Measurements from ENCODE around the gene ALG14.
"Not testable (repeated sequence)": the region's sequence is repeated elsewhere in the genome, so short reads cannot be mapped to it uniquely, and the experiment has no call there.

Gene ALG14

GRCh38 chr1:95093296-95093695, 20.5 kb upstream of the ALG14 start:
- Histone ChIP-seq H3K9ac (ENCODE audit: low read depth, low read length) (no peak overlapping the region), H2AFZ (ENCODE audit: low read depth, low read length) (no peak overlapping the region), H3K36me3 (ENCODE audit: insufficient read depth, low read length) (no peaks in the 10 kb centered on the region), H3K9me3 (ENCODE audit: insufficient read depth, low read length, severe bottlenecking) (no peaks in the 10 kb centered on the region), H3K4me3 (ENCODE audit: low read depth in 1 of 2, low read length in 2 of 2) (no peak overlapping the region), H3K79me2 (ENCODE audit: insufficient read depth, low read length) (no peaks in the 10 kb centered on the region), H3K27ac (ENCODE audit: low read length) (no peak overlapping the region), H3K4me2 (ENCODE audit: insufficient read depth, low read length) (no peak overlapping the region), H4K20me1 (ENCODE audit: insufficient read depth, low read length) (no peaks in the 10 kb centered on the region), H3K27me3 (ENCODE audit: insufficient read depth, low read length, poor library complexity) (no peaks in the 10 kb centered on the region), H3K4me1 (ENCODE audit: insufficient read depth, low read length) (no peaks in the 10 kb centered on the region)
- TF ChIP-seq EZH2 (IDR thresholded peaks at IDR 0.05; ENCODE audit: borderline replicate concordance, low read depth, low read length, severe bottlenecking) (no peak), CTCF (IDR thresholded peaks at IDR 0.05; ENCODE audit: borderline replicate concordance, extremely low read depth, low read length, poor library complexity, severe bottlenecking) (no peak)
- ATAC-seq (ENCODE audit: insufficient read depth, low read depth) (no peak), DNase-seq (no peak)

DNA sequence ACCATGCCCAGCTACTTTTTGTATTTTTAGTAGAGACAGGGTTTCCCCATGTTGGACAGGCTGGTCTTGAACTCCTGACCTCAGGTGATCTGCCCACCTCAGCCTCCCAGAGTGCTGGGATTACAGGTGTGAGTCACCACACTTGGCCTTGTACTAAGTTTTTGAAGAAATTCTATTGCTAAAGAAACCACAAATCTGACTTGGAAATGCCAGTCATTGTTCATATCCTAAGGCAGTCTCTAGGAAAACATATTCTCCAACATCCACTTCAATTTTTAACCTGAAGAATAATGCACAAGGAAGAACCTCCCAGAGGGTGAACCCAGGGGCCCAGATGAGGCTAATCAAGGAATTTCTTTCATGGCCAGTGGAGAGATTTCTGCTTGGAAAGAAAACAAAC, 20.1 kb upstream of the ALG14 start:
- not testable (repeated sequence) for H3K4me1 ChIP-seq (ENCODE audit: insufficient read depth, low read length); H3K9me3 ChIP-seq (ENCODE audit: insufficient read depth, low read length, severe bottlenecking); H3K27me3 ChIP-seq (ENCODE audit: insufficient read depth, low read length, poor library complexity); DNase-seq; H3K9ac ChIP-seq (ENCODE audit: low read depth, low read length); H3K79me2 ChIP-seq (ENCODE audit: insufficient read depth, low read length); H2AFZ ChIP-seq (ENCODE audit: low read depth, low read length); H3K4me2 ChIP-seq (ENCODE audit: insufficient read depth, low read length); H3K27ac ChIP-seq (ENCODE audit: low read length); ATAC-seq (ENCODE audit: insufficient read depth, low read depth); H3K4me3 ChIP-seq (ENCODE audit: low read depth in 1 of 2, low read length in 2 of 2); H4K20me1 ChIP-seq (ENCODE audit: insufficient read depth, low read length); H3K36me3 ChIP-seq (ENCODE audit: insufficient read depth, low read length)

DNA sequence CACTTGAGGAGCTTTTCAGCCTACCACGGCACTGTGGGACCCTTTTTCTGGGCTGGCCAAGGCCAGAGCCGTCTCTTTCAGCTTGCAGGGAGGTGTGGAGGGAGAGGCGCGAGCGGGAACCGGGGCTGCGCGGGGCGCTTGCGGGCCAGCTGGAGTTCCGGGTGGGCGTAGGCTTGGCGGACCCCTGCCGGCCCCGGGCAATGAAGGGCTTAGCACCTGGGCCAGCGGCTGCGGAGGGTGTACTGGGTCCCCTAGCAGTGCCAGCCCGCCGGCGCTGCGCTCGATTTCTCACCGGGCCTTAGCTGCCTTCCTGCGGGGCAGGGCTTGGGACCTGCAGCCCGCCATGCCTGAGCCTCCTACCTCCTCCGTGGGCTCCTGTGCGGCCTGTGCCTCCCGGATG, 18.5 kb upstream of the ALG14 start:
- H3K36me3 ChIP-seq (ENCODE audit: insufficient read depth, low read length); H2AFZ ChIP-seq (ENCODE audit: low read depth, low read length); H3K27me3 ChIP-seq (ENCODE audit: insufficient read depth, low read length, poor library complexity); H3K9me3 ChIP-seq (ENCODE audit: insufficient read depth, low read length, severe bottlenecking); H4K20me1 ChIP-seq (ENCODE audit: insufficient read depth, low read length); ATAC-seq (ENCODE audit: insufficient read depth, low read depth); H3K4me3 ChIP-seq (ENCODE audit: low read depth in 1 of 2, low read length in 2 of 2); H3K4me1 ChIP-seq (ENCODE audit: insufficient read depth, low read length); H3K27ac ChIP-seq (ENCODE audit: low read length); H3K4me2 ChIP-seq (ENCODE audit: insufficient read depth, low read length); DNase-seq; H3K79me2 ChIP-seq (ENCODE audit: insufficient read depth, low read length); H3K9ac ChIP-seq (ENCODE audit: low read depth, low read length): not testable (repeated sequence)

- Histone ChIP-seq H4K20me1 (ENCODE audit: insufficient read depth, low read length) (no peaks in the 10 kb centered on the region), H3K36me3 (ENCODE audit: insufficient read depth, low read length) (no peaks in the 10 kb centered on the region), H2AFZ (ENCODE audit: low read depth, low read length) (no peak overlapping the region), H3K9ac (ENCODE audit: low read depth, low read length) (no peak overlapping the region), H3K4me1 (ENCODE audit: insufficient read depth, low read length) (no peaks in the 10 kb centered on the region), H3K4me2 (ENCODE audit: insufficient read depth, low read length) (no peak overlapping the region), H3K79me2 (ENCODE audit: insufficient read depth, low read length) (no peaks in the 10 kb centered on the region), H3K27me3 (ENCODE audit: insufficient read depth, low read length, poor library complexity) (no peaks in the 10 kb centered on the region), H3K27ac (ENCODE audit: low read length) (no peak overlapping the region), H3K4me3 (ENCODE audit: low read depth in 1 of 2, low read length in 2 of 2) (no peak overlapping the region), H3K9me3 (ENCODE audit: insufficient read depth, low read length, severe bottlenecking) (no peaks in the 10 kb centered on the region)
- ATAC-seq (ENCODE audit: insufficient read depth, low read depth) (no peak), DNase-seq (no peak)
- no peak for TF ChIP-seq EZH2 (IDR thresholded peaks at IDR 0.05; ENCODE audit: borderline replicate concordance, low read depth, low read length, severe bottlenecking)
- TF ChIP-seq CTCF (IDR thresholded peaks at IDR 0.05; ENCODE audit: borderline replicate concordance, extremely low read depth, low read length, poor library complexity, severe bottlenecking): no peak
These were observed 17.0 kb upstream of the ALG14 start for GRCh38 chr1:95089650-95090287.

All from DND-41 (cell line).